ENCODE results near the gene CYB5B. TPM values are rescaled to one million over a fixed set of nuclear protein-coding genes. Genes with fewer than 3 reads are reported as not detected.

Gene CYB5B
- total RNA-seq, 1 donor, result 99.4 TPM

GRCh38 chr16:69490707-69491324 is 66.4 kb downstream of the CYB5B start:
- H3K4me3 ChIP-seq (ENCODE audit: low read depth, low read length), result no peak overlapping the region
- no peak for TF ChIP-seq CTCF (IDR thresholded peaks at IDR 0.05; ENCODE audit: insufficient read depth, low read length)
- no peak for DNase-seq (ENCODE audit: low read depth)

- no peak for DNase-seq (ENCODE audit: low read depth)
- peak; percentile 30 for TF ChIP-seq CTCF (IDR thresholded peaks at IDR 0.05; ENCODE audit: insufficient read depth, low read length)
- H3K4me3 ChIP-seq (ENCODE audit: low read depth, low read length), result no peak overlapping the region
These were observed 70.6 kb downstream of the CYB5B start for GRCh38 chr16:69494991-69495392.

- H3K4me3 ChIP-seq (ENCODE audit: low read depth, low read length), result no peak overlapping the region
- no peak for TF ChIP-seq CTCF (IDR thresholded peaks at IDR 0.05; ENCODE audit: insufficient read depth, low read length)
- no peak for DNase-seq (ENCODE audit: low read depth)
These were observed 71.4 kb downstream of the CYB5B start for GRCh38 chr16:69495821-69496220.

- no peak for DNase-seq (ENCODE audit: low read depth)
- no peak overlapping the region for H3K4me3 ChIP-seq (ENCODE audit: low read depth, low read length)
- TF ChIP-seq CTCF (IDR thresholded peaks at IDR 0.05; ENCODE audit: insufficient read depth, low read length), result no peak
These were observed 72.0 kb downstream of the CYB5B start for GRCh38 chr16:69496376-69496775.

GRCh38 chr16:69496896-69497295 is 72.5 kb downstream of the CYB5B start:
- TF ChIP-seq CTCF (IDR thresholded peaks at IDR 0.05; ENCODE audit: insufficient read depth, low read length), result no peak
- no peak overlapping the region for H3K4me3 ChIP-seq (ENCODE audit: low read depth, low read length)
- DNase-seq (ENCODE audit: low read depth), result no peak

GRCh38 chr16:69497876-69498596 is 73.6 kb downstream of the CYB5B start:
- no peak for DNase-seq (ENCODE audit: low read depth)
- no peak for TF ChIP-seq CTCF (IDR thresholded peaks at IDR 0.05; ENCODE audit: insufficient read depth, low read length)
- H3K4me3 ChIP-seq (ENCODE audit: low read depth, low read length), result no peak overlapping the region

Data from fibroblast of the aortic adventitia (primary cell).